ENCODE results near the gene DGCR2. TPM values are rescaled to one million over a fixed set of nuclear protein-coding genes. Genes with fewer than 3 reads are reported as not detected.

The DGCR2 gene
- total and polyA plus RNA-seq, 2 experiments from 2014 or later = 18.5 to 83.0 TPM

DNA sequence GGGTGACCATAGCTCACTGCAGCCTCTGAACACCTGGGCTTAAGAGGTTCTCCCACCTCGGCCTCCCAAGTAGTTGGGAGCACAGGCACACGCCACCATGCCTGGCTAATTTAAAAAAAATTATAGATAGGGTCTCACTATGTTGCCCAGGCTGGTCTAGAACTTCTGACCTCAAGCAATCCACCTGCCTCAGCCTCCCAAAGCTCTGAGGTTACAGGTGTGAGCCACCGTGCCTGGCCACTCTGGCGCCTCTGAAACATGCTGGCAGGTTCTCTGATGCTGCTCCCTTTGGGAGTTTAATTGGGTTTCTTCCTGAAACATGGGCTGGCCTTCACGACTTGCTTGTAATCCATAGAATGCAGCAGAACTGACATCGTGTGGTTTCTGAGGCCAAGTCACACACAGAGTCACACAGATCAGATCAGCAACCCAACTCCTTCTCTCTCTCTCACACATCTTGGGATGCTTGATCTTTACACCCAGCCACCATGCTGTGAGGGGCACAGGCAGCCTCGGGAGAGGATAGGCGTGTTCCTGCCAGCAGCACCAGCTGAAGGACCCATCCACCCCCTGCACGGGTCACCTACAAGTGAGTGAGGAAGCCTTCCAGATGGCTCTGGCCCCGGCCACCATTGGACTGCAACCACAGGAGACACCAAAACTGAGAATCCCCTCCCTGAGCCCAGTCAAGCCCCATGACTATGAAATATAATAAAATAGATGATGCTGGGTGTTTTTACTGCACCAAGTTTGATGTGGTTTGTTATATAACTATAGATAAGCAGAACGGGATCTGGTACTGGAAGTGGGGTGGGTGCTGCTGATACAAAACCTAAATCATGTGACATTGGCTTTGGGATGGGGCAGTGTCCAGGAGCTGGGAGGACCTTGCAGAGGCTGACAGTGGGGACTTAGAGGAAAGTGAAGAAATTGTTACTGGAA lies 31.0 kb upstream of the DGCR2 start (continued):
- TF ChIP-seq, protein P1, sequence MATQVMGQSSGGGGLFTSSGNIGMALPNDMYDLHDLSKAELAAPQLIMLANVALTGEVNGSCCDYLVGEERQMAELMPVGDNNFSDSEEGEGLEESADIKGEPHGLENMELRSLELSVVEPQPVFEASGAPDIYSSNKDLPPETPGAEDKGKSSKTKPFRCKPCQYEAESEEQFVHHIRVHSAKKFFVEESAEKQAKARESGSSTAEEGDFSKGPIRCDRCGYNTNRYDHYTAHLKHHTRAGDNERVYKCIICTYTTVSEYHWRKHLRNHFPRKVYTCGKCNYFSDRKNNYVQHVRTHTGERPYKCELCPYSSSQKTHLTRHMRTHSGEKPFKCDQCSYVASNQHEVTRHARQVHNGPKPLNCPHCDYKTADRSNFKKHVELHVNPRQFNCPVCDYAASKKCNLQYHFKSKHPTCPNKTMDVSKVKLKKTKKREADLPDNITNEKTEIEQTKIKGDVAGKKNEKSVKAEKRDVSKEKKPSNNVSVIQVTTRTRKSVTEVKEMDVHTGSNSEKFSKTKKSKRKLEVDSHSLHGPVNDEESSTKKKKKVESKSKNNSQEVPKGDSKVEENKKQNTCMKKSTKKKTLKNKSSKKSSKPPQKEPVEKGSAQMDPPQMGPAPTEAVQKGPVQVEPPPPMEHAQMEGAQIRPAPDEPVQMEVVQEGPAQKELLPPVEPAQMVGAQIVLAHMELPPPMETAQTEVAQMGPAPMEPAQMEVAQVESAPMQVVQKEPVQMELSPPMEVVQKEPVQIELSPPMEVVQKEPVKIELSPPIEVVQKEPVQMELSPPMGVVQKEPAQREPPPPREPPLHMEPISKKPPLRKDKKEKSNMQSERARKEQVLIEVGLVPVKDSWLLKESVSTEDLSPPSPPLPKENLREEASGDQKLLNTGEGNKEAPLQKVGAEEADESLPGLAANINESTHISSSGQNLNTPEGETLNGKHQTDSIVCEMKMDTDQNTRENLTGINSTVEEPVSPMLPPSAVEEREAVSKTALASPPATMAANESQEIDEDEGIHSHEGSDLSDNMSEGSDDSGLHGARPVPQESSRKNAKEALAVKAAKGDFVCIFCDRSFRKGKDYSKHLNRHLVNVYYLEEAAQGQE (IDR thresholded peaks at IDR 0.05; ENCODE audit: unreplicated experiment) = no peak
- TF ChIP-seq, protein P2, sequence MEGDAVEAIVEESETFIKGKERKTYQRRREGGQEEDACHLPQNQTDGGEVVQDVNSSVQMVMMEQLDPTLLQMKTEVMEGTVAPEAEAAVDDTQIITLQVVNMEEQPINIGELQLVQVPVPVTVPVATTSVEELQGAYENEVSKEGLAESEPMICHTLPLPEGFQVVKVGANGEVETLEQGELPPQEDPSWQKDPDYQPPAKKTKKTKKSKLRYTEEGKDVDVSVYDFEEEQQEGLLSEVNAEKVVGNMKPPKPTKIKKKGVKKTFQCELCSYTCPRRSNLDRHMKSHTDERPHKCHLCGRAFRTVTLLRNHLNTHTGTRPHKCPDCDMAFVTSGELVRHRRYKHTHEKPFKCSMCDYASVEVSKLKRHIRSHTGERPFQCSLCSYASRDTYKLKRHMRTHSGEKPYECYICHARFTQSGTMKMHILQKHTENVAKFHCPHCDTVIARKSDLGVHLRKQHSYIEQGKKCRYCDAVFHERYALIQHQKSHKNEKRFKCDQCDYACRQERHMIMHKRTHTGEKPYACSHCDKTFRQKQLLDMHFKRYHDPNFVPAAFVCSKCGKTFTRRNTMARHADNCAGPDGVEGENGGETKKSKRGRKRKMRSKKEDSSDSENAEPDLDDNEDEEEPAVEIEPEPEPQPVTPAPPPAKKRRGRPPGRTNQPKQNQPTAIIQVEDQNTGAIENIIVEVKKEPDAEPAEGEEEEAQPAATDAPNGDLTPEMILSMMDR (conservative IDR thresholded peaks at IDR 0.05; ENCODE audit: low read depth in 2 of 2) = no peak
- no peak for TF ChIP-seq POLR2AphosphoS5 (IDR thresholded peaks at IDR 0.05; ENCODE audit: low read depth)
- no peak for TF ChIP-seq EZH2phosphoT487 (IDR thresholded peaks at IDR 0.05; ENCODE audit: unreplicated experiment)

DNA sequence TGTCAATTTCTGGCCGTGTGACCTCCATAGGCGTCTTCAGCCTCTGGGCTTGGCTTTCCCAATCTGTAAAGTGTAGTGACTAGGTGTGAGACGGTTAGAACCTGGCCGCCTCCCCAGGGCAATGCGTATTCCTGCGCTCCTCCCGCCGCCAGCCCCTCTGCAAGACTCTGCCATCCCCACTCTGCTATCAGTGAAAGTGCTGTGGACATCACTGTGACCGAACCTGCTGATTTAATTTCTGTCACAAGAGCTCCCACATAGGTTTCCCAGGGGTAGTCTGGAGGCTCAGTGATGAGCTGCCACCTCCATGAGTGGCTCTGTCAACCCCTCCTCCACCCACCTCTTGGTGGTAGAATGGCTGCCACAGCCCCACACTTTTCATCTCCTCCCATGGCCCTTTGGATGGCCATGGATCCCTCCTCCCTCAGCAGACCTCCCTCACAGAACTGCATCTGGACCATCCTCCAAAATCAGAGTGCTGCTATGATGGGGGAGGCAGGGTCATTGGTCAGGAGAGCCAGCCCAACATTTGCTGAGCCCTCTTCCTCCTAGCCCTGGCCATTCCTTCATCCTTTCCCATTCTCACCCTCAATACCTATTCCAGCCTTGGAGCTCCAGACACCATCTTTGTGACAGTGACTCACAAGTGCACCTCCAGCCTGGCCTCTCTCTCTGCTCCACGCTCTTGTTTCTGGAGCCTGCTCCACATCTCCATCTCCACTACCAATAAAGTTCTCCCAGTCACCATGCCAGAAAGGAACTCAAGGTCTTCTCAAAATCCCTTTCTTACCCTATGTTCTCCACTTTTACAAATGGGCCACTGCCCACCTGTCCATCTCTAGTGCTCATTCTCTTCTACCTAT lies 29.3 kb upstream of the DGCR2 start:
- no peaks in the 10 kb centered on the region; the same call in 1 of the 2 replicates for H3K4me1 ChIP-seq (ENCODE audit: insufficient read depth)
- H4K20me1 ChIP-seq (replicated peaks; ENCODE audit: insufficient read depth) = no peaks in the 10 kb centered on the region
- H3K27me3 ChIP-seq (ENCODE audit: insufficient read depth) = peaks cover 74% of the 10 kb centered on the region
- no peak overlapping the region for H3K27ac ChIP-seq (ENCODE audit: low read depth)
- H3F3A ChIP-seq (replicated peaks; ENCODE audit: low read depth) = 0 out of 2 replicates have a peak, but pooled peaks cover 18% of the 10 kb centered on the region
- no peak overlapping the region for H3K4me3 ChIP-seq
- no peaks in the 10 kb centered on the region for H3K9me2 ChIP-seq (ENCODE audit: insufficient read depth)
- ATAC-seq = no peak
- peaks cover 66% of the 10 kb centered on the region for H3K27me3 Mint-ChIP-seq (ENCODE audit: insufficient read depth, low read depth, poor library complexity)
- peaks cover 14% of the 10 kb centered on the region for H3K4me1 Mint-ChIP-seq
- DNase-seq (ENCODE audit: low spot score) = no peak
- H3K9me3 Mint-ChIP-seq = peaks cover 10% of the 10 kb centered on the region; the same call in 2 of the 3 replicates
- H3K27ac Mint-ChIP-seq = no peak overlapping the region
- H3K36me3 Mint-ChIP-seq (ENCODE audit: low read depth) = peaks cover 3% of the 10 kb centered on the region; the same call in 1 of the 3 replicates
- H3K4me2 ChIP-seq = peak overlapping the region; percentile 73; the same call in 1 of the 2 replicates
- H3K79me2 ChIP-seq (replicated peaks; ENCODE audit: insufficient read depth) = no peaks in the 10 kb centered on the region
- no peaks in the 10 kb centered on the region for H3K36me3 ChIP-seq (ENCODE audit: insufficient read depth)
- H3K4me3 Mint-ChIP-seq = peak overlapping the region; percentile 65
- peak overlapping the region; percentile 63; the same call in 1 of the 2 replicates for H2AFZ ChIP-seq
- TF ChIP-seq EZH2 (IDR thresholded peaks at IDR 0.05; ENCODE audit: low read depth, unreplicated experiment) (no peak), POLR2AphosphoS5 (IDR thresholded peaks at IDR 0.05; ENCODE audit: low read depth) (no peak), NANOG (IDR thresholded peaks at IDR 0.05; ENCODE audit: borderline replicate concordance) (no peak), CREB1 (CRISPR knock-in tag; IDR thresholded peaks at IDR 0.05; ENCODE audit: low read depth) (no peak), STAT1 (IDR thresholded peaks at IDR 0.05; ENCODE audit: unreplicated experiment) (no peak)
- TF ChIP-seq, protein P1 (IDR thresholded peaks at IDR 0.05; ENCODE audit: unreplicated experiment) = no peak

Measured in GM23338 (cell line).